ENCODE measurements around the gene BEAN1. TPM values are rescaled to one million over a fixed set of nuclear protein-coding genes. Genes with fewer than 3 reads are reported as not detected.

Gene BEAN1
- total RNA-seq, 1 experiment from 2014 or later: 0.37 TPM

DNA sequence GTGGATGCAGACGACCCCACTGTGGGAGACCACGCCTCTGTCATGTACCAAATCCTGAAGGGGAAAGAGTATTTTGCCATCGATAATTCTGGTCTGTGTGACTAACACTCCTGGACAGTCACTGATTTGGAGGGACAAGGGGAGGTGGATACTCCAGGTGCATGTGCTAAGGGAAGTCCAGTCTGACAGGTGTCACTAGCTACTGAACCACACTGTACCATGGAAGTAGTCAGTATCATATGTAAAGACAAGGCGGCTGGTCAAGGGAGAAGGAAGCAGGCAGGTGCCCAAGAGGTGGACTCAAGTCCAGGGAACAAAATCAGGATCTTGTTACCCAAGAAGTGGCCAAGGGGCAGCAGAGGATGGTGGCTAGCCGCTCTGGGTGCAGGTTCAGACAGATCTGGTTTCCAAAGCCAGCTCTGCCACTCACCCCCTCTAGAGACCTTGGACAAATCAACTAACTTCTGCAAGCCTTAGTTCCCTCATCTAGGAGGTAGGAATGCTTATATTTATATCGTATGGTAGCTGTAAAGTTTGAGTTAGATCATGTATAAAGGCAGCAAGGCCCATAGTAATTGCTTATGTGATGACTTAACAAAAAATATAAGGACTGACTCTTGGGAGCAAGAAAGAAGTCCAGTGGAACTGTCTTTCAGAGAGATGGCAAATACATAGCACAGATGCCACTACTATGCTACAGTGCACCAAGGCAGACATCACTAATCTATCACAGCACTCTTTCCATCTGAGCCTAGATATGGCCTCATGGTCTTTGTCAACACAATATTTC is 38.5 kb upstream of the BEAN1 start:
- no peak overlapping the region for H3K4me3 ChIP-seq
- no peak for TF ChIP-seq EZH2 (IDR thresholded peaks at IDR 0.05; ENCODE audit: low read depth)
- no peak for TF ChIP-seq CTCF (conservative IDR thresholded peaks at IDR 0.05)
- H3F3A ChIP-seq (ENCODE audit: insufficient read depth, low read depth): peaks cover 12% of the 10 kb centered on the region
- POLR2A ChIA-PET (ENCODE audit: unreplicated experiment): no interaction called here
- no peak for DNase-seq
- no peaks in the 10 kb centered on the region for H3K36me3 ChIP-seq (ENCODE audit: low read depth)
- intact Hi-C loops (cut with micrococcal nuclease; ENCODE audit: unreplicated experiment): no loop called here
- H3K79me2 ChIP-seq (ENCODE audit: low read depth): no peaks in the 10 kb centered on the region
- no peak overlapping the region for H3K4me2 ChIP-seq
- no peaks in the 10 kb centered on the region for H3K9me2 ChIP-seq (ENCODE audit: insufficient read depth)
- no TSS peak for BruUV-seq (replicated peaks)
- H2AFZ ChIP-seq: no peak overlapping the region
- H3K4me1 ChIP-seq (replicated peaks; ENCODE audit: insufficient read depth): peaks cover 9% of the 10 kb centered on the region
- no peak overlapping the region for H3K27ac ChIP-seq
- CTCF ChIA-PET: no interaction called here
- no peaks in the 10 kb centered on the region for H3K9me3 ChIP-seq (ENCODE audit: insufficient read depth, low read depth)
- no peaks in the 10 kb centered on the region for H4K20me1 ChIP-seq (ENCODE audit: insufficient read depth)
- H3K27me3 ChIP-seq (ENCODE audit: insufficient read depth, low read depth): no peaks in the 10 kb centered on the region

- BruUV-seq (replicated peaks): no TSS peak
- Histone ChIP-seq H3F3A (ENCODE audit: insufficient read depth, low read depth) (0 out of 2 replicates have a peak, but pooled peaks cover 3% of the 10 kb centered on the region), H3K9me3 (ENCODE audit: insufficient read depth, low read depth) (no peaks in the 10 kb centered on the region), H3K36me3 (ENCODE audit: low read depth) (no peaks in the 10 kb centered on the region), H2AFZ (no peak overlapping the region), H3K27ac (no peak overlapping the region), H3K4me2 (no peak overlapping the region), H3K4me3 (no peak overlapping the region), H3K9me2 (ENCODE audit: insufficient read depth) (no peaks in the 10 kb centered on the region), H3K27me3 (ENCODE audit: insufficient read depth, low read depth) (no peaks in the 10 kb centered on the region), H4K20me1 (ENCODE audit: insufficient read depth) (no peaks in the 10 kb centered on the region), H3K79me2 (ENCODE audit: low read depth) (no peaks in the 10 kb centered on the region), H3K4me1 (replicated peaks; ENCODE audit: insufficient read depth) (no peaks in the 10 kb centered on the region; the same call in 1 of the 2 replicates)
- CTCF ChIA-PET: no interaction called here
- TF ChIP-seq EZH2 (IDR thresholded peaks at IDR 0.05; ENCODE audit: low read depth) (no peak), CTCF (conservative IDR thresholded peaks at IDR 0.05) (no peak)
- POLR2A ChIA-PET (ENCODE audit: unreplicated experiment): no interaction called here
- intact Hi-C loops (cut with micrococcal nuclease; ENCODE audit: unreplicated experiment): no loop called here
- no peak for DNase-seq
Measured at GRCh38 chr16:66389256-66390176, 37.6 kb upstream of the BEAN1 start.

DNA sequence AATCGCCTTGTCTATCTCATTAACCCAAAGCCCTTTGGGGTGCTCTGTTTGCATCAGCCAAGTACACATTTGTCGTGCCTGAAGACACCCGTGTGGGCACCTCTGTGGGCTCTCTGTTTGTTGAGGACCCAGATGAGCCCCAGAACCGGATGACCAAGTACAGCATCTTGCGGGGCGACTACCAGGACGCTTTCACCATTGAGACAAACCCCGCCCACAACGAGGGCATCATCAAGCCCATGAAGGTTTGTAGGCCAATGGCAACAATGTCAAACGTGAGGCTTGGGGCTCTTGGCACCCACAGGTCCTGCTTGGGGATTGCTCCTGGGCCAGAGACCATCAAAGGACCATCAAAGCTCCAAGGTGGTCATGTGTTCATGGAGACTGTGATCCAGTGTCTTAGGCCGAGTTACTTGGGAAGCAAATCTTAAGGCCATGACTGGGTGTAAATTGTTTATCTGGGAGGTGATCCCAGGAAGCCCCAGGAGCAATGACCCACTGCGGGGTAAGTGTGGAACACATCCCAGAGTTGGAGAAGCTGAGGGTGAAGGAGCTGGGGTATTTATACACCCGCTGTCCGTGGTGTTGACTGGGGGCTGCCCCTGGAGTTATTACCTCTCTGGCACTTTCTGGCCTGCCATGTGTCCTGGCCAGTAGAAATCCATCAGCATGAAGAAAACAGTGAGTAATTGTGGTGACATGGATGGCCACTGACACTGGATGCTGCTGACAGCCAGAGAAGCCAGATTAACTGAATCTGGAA is 36.6 kb upstream of the BEAN1 start:
- ChIA-PET CTCF (no interaction called here), POLR2A (ENCODE audit: unreplicated experiment) (no interaction called here)
- no peak overlapping the region for H2AFZ ChIP-seq
- H3K27ac ChIP-seq: no peak overlapping the region
- TF ChIP-seq CTCF (conservative IDR thresholded peaks at IDR 0.05) (no peak), EZH2 (IDR thresholded peaks at IDR 0.05; ENCODE audit: low read depth) (no peak)
- H3F3A ChIP-seq (ENCODE audit: insufficient read depth, low read depth): no peaks in the 10 kb centered on the region
- H3K4me1 ChIP-seq (replicated peaks; ENCODE audit: insufficient read depth): no peaks in the 10 kb centered on the region
- no peak overlapping the region for H3K4me3 ChIP-seq
- H3K36me3 ChIP-seq (ENCODE audit: low read depth): no peaks in the 10 kb centered on the region
- no TSS peak for BruUV-seq (replicated peaks)
- DNase-seq: no peak
- no peaks in the 10 kb centered on the region for H3K9me3 ChIP-seq (ENCODE audit: insufficient read depth, low read depth)
- H3K4me2 ChIP-seq: no peak overlapping the region
- H3K27me3 ChIP-seq (ENCODE audit: insufficient read depth, low read depth): no peaks in the 10 kb centered on the region
- H3K9me2 ChIP-seq (ENCODE audit: insufficient read depth): no peaks in the 10 kb centered on the region
- intact Hi-C loops (cut with micrococcal nuclease; ENCODE audit: unreplicated experiment): no loop called here
- no peaks in the 10 kb centered on the region for H3K79me2 ChIP-seq (ENCODE audit: low read depth)
- no peaks in the 10 kb centered on the region for H4K20me1 ChIP-seq (ENCODE audit: insufficient read depth)

Data from PC-9 (cell line).